CD14-positive monocyte (primary cell): ENCODE measurements around the gene KIF26B. TPM values are rescaled to one million over a fixed set of nuclear protein-coding genes. Genes with fewer than 3 reads are reported as not detected.
A peak's percentile ranks its signal among the peaks of the same experiment; 100 is the strongest.

Experiments
- DNase-seq, 3 donors: peaks; one replicate each; pipeline ENCODE4 v3.0.0-alpha.2; 2011 to 2022
- H2AFZ ChIP-seq: 2 replicates; pipeline ENCODE4 v1.6.0; 2012; ENCODE audit warnings: mild to moderate bottlenecking, low read depth, low read length, inconsistent platforms; ENCODE audit not compliant: insufficient read depth, poor library complexity, severe bottlenecking
- H3K27ac ChIP-seq, 2 donors: 1 replicate in 1 of 2; 2 replicates in 1 of 2; pipeline ENCODE4 v1.5.1; 2012 to 2013; ENCODE audit warnings: low read length in 2 of 2, control low read depth in 1 of 2, inconsistent platforms in 1 of 2, low read depth in 1 of 2, mild to moderate bottlenecking in 1 of 2
- H3K27me3 ChIP-seq, 2 donors: one replicate each; pipeline versions ENCODE4 v1.6.0 to v1.6.1; 2011 to 2013; ENCODE audit warnings: low read length in 2 of 2; ENCODE audit not compliant: control insufficient read depth in 2 of 2, insufficient read depth in 2 of 2
- H3K36me3 ChIP-seq, 2 donors: replicated peaks in 1 of 2; 1 replicate in 1 of 2; 2 replicates in 1 of 2; pipeline versions ENCODE4 v1.5.1 to v1.6.1; 2012 to 2013; ENCODE audit warnings: low read length in 2 of 2, control low read depth in 1 of 2, inconsistent platforms in 1 of 2, mild to moderate bottlenecking in 1 of 2; ENCODE audit not compliant: insufficient read depth in 2 of 2, control insufficient read depth in 1 of 2
- H3K4me1 ChIP-seq, 2 donors: 1 replicate in 1 of 2; 2 replicates in 1 of 2; pipeline versions ENCODE4 v1.5.1 to v1.6.1; 2012 to 2013; ENCODE audit warnings: low read length in 2 of 2, control low read depth in 1 of 2, inconsistent platforms in 1 of 2, mild to moderate bottlenecking in 1 of 2, moderate library complexity in 1 of 2; ENCODE audit not compliant: insufficient read depth in 2 of 2, control insufficient read depth in 1 of 2
- H3K4me2 ChIP-seq: replicated peaks from 2 replicates; pipeline ENCODE3; 2012; ENCODE audit warnings: low read length, moderate library complexity, mild to moderate bottlenecking; ENCODE audit not compliant: poor library complexity, severe bottlenecking; ENCODE audit errors: extremely low read depth
- H3K4me3 ChIP-seq, 3 experiments: fragments of 200-600 bp in 1 of 3; sonication (generic) in 1 of 3; replicated peaks in 1 of 3; 1 replicate in 2 of 3; 2 replicates in 1 of 3; pipeline ENCODE4 v1.5.1; 2011 to 2013; ENCODE audit warnings: low read length in 3 of 3, mild to moderate bottlenecking in 3 of 3, control low read depth in 2 of 3, low read depth in 2 of 3, inconsistent platforms in 1 of 3, moderate library complexity in 1 of 3
- H3K79me2 ChIP-seq: 2 replicates; pipeline ENCODE4 v1.6.0; 2012; ENCODE audit warnings: mild to moderate bottlenecking, control low read depth, inconsistent platforms, low read length, moderate library complexity; ENCODE audit not compliant: insufficient read depth
- H3K9ac ChIP-seq: 2 replicates; pipeline ENCODE4 v1.6.0; 2017; ENCODE audit warnings: low read length, mild to moderate bottlenecking; ENCODE audit not compliant: insufficient read depth, poor library complexity, severe bottlenecking
- H3K9me3 ChIP-seq, 2 donors: replicated peaks in 1 of 2; 1 replicate in 1 of 2; 2 replicates in 1 of 2; pipeline versions ENCODE4 v1.5.1 to v1.6.1; 2012 to 2013; ENCODE audit warnings: low read length in 2 of 2, control low read depth in 1 of 2; ENCODE audit not compliant: control insufficient read depth in 1 of 2, insufficient read depth in 1 of 2
- H4K20me1 ChIP-seq: 2 replicates; pipeline ENCODE4 v1.6.0; 2012; ENCODE audit warnings: mild to moderate bottlenecking, low read length, control low read depth, moderate library complexity; ENCODE audit not compliant: insufficient read depth
- H3K27ac Mint-ChIP-seq, 7 donors: one replicate each; pipeline ENCODE4 v1.8.0; 2020; ENCODE audit warnings: mild to moderate bottlenecking in 7 of 7, mixed read lengths in 7 of 7, moderate library complexity in 6 of 7, inconsistent platforms in 2 of 7
- H3K27me3 Mint-ChIP-seq, 3 donors: one replicate each; pipeline ENCODE4 v1.8.0; 2021 to 2022; ENCODE audit warnings: low read depth in 3 of 3, mild to moderate bottlenecking in 3 of 3, mixed read lengths in 3 of 3, moderate library complexity in 3 of 3, inconsistent platforms in 1 of 3
- H3K36me3 Mint-ChIP-seq, 2 donors: one replicate each; pipeline ENCODE4 v1.8.0; 2020; ENCODE audit warnings: mixed read lengths in 2 of 2, inconsistent platforms in 1 of 2, mild to moderate bottlenecking in 1 of 2
- H3K4me1 Mint-ChIP-seq: one replicate; pipeline ENCODE4 v1.8.0; 2020; ENCODE audit warnings: mild to moderate bottlenecking, mixed read lengths
- H3K4me3 Mint-ChIP-seq, 2 donors: one replicate each; pipeline ENCODE4 v1.8.0; 2020; ENCODE audit warnings: mild to moderate bottlenecking in 2 of 2, mixed read lengths in 2 of 2, moderate library complexity in 1 of 2
- H3K9me3 Mint-ChIP-seq, 7 donors: one replicate each; pipeline ENCODE4 v1.8.0; 2020 to 2022; ENCODE audit warnings: mixed read lengths in 7 of 7, mild to moderate bottlenecking in 6 of 7, moderate library complexity in 6 of 7, inconsistent platforms in 2 of 7
- CTCF ChIP-seq: fragments of 200-600 bp; IDR thresholded peaks from one replicate; pipeline ENCODE4 v1.8.0; 2022; ENCODE audit warnings: antibody characterized with exemption, mild to moderate bottlenecking
- WGBS: methylation state at CpG from one replicate; pipeline ENCODE4 v1.1.5; 2013; ENCODE audit warnings: missing lambda C conversion rate; ENCODE audit not compliant: insufficient coverage; 5-methylcytosine and 5-hydroxymethylcytosine counted together
- intact Hi-C, 2 donors: fragments of 100-400 bp; cut with micrococcal nuclease; formaldehyde crosslinking; loops; one replicate each; pipeline versions ENCODE4 v1.15.0 to v1.15.1; 2023
- polyA plus RNA-seq, 3 donors: library from polyadenylated mRNA; depleted of rRNA in 1 of 3; unstranded in 2 of 3; stranded (reverse) in 1 of 3; fragments of 300-500 nt in 2 of 3; fragments of >200 nt in 1 of 3; fragmentation: Illumina TruSeq in 2 of 3; gene quantifications; 1 replicate in 2 of 3; 2 replicates in 1 of 3; pipeline ENCODE4 v1.2.3, GENCODE V29; 2012 to 2021

Gene KIF26B
- polyA plus RNA-seq, 3 donors: 0.01 to 0.05 TPM; not detected in 1

- no peaks in the 10 kb centered on the region for H3K9me3 ChIP-seq
- Mint-ChIP-seq H3K27ac (no peak overlapping the region), H3K4me1 (peaks cover 24% of the 10 kb centered on the region), H3K4me3 (no peak overlapping the region), H3K9me3 (peaks cover 0 to 5% (median 0%) of the 10 kb centered on the region in 7 donors), H3K36me3 (peaks cover 3 to 8% of the 10 kb centered on the region in 2 donors), H3K27me3 (peaks cover 0 to 3% (median 0%) of the 10 kb centered on the region in 3 donors)
- no peak for TF ChIP-seq CTCF
- H3K4me1 ChIP-seq: peaks cover 23 to 26% of the 10 kb centered on the region in 2 donors
- no peak overlapping the region for H3K9ac ChIP-seq
- DNase-seq: no peak
- H4K20me1 ChIP-seq: no peaks in the 10 kb centered on the region
- H3K36me3 ChIP-seq: no peaks in the 10 kb centered on the region
- H3K79me2 ChIP-seq: no peaks in the 10 kb centered on the region
- no peak overlapping the region for H3K27ac ChIP-seq
- H2AFZ ChIP-seq: no peak overlapping the region
- H3K27me3 ChIP-seq: no peaks in the 10 kb centered on the region
- intact Hi-C loops: no loop called here
- H3K4me2 ChIP-seq: no peak overlapping the region
- WGBS: 100% methylated on average over 2 of the region's 5 CpGs
- H3K4me3 ChIP-seq: no peak overlapping the region
These were observed 48.9 kb upstream of the KIF26B start for GRCh38 chr1:245105815-245106410.

- Mint-ChIP-seq H3K27ac (peak overlapping the region in 1 of 7 donors; percentile 45), H3K9me3 (peaks cover 0 to 5% (median 0%) of the 10 kb centered on the region in 7 donors), H3K36me3 (peaks cover 3 to 8% of the 10 kb centered on the region in 2 donors), H3K4me3 (no peak overlapping the region), H3K27me3 (peaks cover 0 to 3% (median 0%) of the 10 kb centered on the region in 3 donors), H3K4me1 (peaks cover 24% of the 10 kb centered on the region)
- Histone ChIP-seq H4K20me1 (no peaks in the 10 kb centered on the region), H3K4me3 (no peak overlapping the region), H2AFZ (no peak overlapping the region), H3K4me2 (no peak overlapping the region), H3K79me2 (no peaks in the 10 kb centered on the region), H3K9ac (no peak overlapping the region), H3K36me3 (no peaks in the 10 kb centered on the region), H3K4me1 (peaks cover 23 to 27% of the 10 kb centered on the region in 2 donors), H3K27ac (no peak overlapping the region), H3K27me3 (no peaks in the 10 kb centered on the region), H3K9me3 (no peaks in the 10 kb centered on the region)
- intact Hi-C loops: no loop called here
- TF ChIP-seq CTCF: no peak
- no peak for DNase-seq
- 99% methylated on average over 7 of the region's 7 CpGs for WGBS
These were observed 47.0 kb upstream of the KIF26B start for GRCh38 chr1:245107776-245108114.
